HepG2 (cell line): ENCODE data around the gene TIRAP. TPM values are rescaled to one million over a fixed set of nuclear protein-coding genes. Genes with fewer than 3 reads are reported as not detected.
A peak's percentile ranks its signal among the peaks of the same experiment; 100 is the strongest.

Experiments
- CHD2 ChIP-seq: IDR thresholded peaks from 2 replicates; pipeline ENCODE4 v1.6.1; 2011; ENCODE audit warnings: low read depth, low read length, improper control_type of control experiment
- KDM1A ChIP-seq: IDR thresholded peaks from 2 replicates; pipeline ENCODE4 v1.6.1; 2016; ENCODE audit warnings: missing compliant biosample characterization
- LCORL ChIP-seq, 2 experiments: fragments of 450-650 bp in 1 of 2; sonication (generic) in 1 of 2; formaldehyde crosslinking in 1 of 2; IDR thresholded peaks; 2 replicates each; pipeline versions ENCODE4 v1.5.0 to v1.6.1; 2017 to 2020; ENCODE audit warnings: antibody characterized with exemption in 1 of 2, missing genetic modification reagents in 1 of 2
- MED13 ChIP-seq: sonication (generic); formaldehyde crosslinking; IDR thresholded peaks from 2 replicates; pipeline ENCODE4 v1.5.0; 2020; ENCODE audit warnings: missing genetic modification reagents
- NFIC ChIP-seq: IDR thresholded peaks from 2 replicates; pipeline ENCODE4 v1.6.1; 2012; ENCODE audit warnings: mild to moderate bottlenecking, low read length, inconsistent platforms
- NR2C2 ChIP-seq: sonication (generic); formaldehyde crosslinking; IDR thresholded peaks from 2 replicates; pipeline ENCODE4 v1.4.0; 2020; ENCODE audit warnings: missing genetic modification reagents, mild to moderate bottlenecking, moderate library complexity, borderline replicate concordance
- ONECUT2 ChIP-seq: sonication (generic); formaldehyde crosslinking; IDR thresholded peaks from 2 replicates; pipeline ENCODE4 v1.4.0; 2020; ENCODE audit warnings: missing genetic modification reagents
- ZFP36L2 ChIP-seq: sonication (generic); formaldehyde crosslinking; IDR thresholded peaks from 2 replicates; pipeline ENCODE4 v1.4.0; 2020; ENCODE audit warnings: missing genetic modification reagents
- ZKSCAN1 ChIP-seq: fragments of 150-350 bp; IDR thresholded peaks from 2 replicates; pipeline ENCODE4 v1.6.1; 2014; ENCODE audit warnings: low read length
- ZNF350 ChIP-seq: sonication (generic); formaldehyde crosslinking; IDR thresholded peaks from 2 replicates; pipeline ENCODE4 v1.4.0; 2020; ENCODE audit warnings: mild to moderate bottlenecking, low read depth, missing genetic modification reagents, borderline replicate concordance
- ZNF446 ChIP-seq: sonication (generic); formaldehyde crosslinking; IDR thresholded peaks from 2 replicates; pipeline ENCODE4 v1.5.0; 2020; ENCODE audit warnings: mild to moderate bottlenecking, missing genetic modification reagents
- ZNF557 ChIP-seq: sonication (generic); formaldehyde crosslinking; IDR thresholded peaks from 2 replicates; pipeline ENCODE4 v1.4.0; 2020; ENCODE audit warnings: missing genetic modification reagents
- ZNF768 ChIP-seq: sonication (generic); formaldehyde crosslinking; IDR thresholded peaks from 2 replicates; pipeline ENCODE4 v1.4.0; 2020; ENCODE audit warnings: missing genetic modification reagents
- ZNF792 ChIP-seq: IDR thresholded peaks from 2 replicates; pipeline ENCODE4 v1.6.1; 2016
- polyA plus RNA-seq, 8 experiments: library from polyadenylated mRNA; depleted of rRNA in 3 of 8; stranded (reverse) in 7 of 8; unstranded in 1 of 8; fragments of >200 nt; fragmentation: Illumina TruSeq in 4 of 8; extraction: Trizol in 4 of 8; gene quantifications; 2 replicates each; pipeline versions ENCODE4 v1.2.1 to v1.2.3, GENCODE V29; 2011 to 2016; ENCODE audit warnings: low read depth in 4 of 8, missing spikeins in 1 of 8, mixed read lengths in 1 of 8; ENCODE audit not compliant: insufficient read depth in 1 of 8
- total RNA-seq, 5 experiments: library from RNA; depleted of rRNA; stranded (reverse); fragments of >200 nt; fragmentation: Illumina TruSeq; extraction: Trizol; gene quantifications; 2 replicates each; pipeline ENCODE4 v1.2.3, GENCODE V29; 2016; ENCODE audit warnings: low read depth in 1 of 5
- TF ChIP-seq, protein P1 (sequence below): sonication (generic); formaldehyde crosslinking; IDR thresholded peaks from 2 replicates; pipeline ENCODE4 v1.9.0; 2022; ENCODE audit warnings: missing genetic modification reagents, mild to moderate bottlenecking, borderline replicate concordance
- TF ChIP-seq, protein P2 (sequence below): sonication (generic); formaldehyde crosslinking; IDR thresholded peaks from 2 replicates; pipeline ENCODE4 v1.5.0; 2020; ENCODE audit warnings: mild to moderate bottlenecking, missing genetic modification reagents
- TF ChIP-seq, protein P3 (sequence below): sonication (generic); formaldehyde crosslinking; IDR thresholded peaks from 2 replicates; pipeline ENCODE4 v1.9.0; 2022; ENCODE audit warnings: low read depth, missing genetic modification reagents

The TIRAP gene
- total and polyA plus RNA-seq, 2 of the 13 experiments (the other 11 are each of a cell fraction or from before 2014, with no cell fraction given) = 5.4 to 5.7 TPM

DNA sequence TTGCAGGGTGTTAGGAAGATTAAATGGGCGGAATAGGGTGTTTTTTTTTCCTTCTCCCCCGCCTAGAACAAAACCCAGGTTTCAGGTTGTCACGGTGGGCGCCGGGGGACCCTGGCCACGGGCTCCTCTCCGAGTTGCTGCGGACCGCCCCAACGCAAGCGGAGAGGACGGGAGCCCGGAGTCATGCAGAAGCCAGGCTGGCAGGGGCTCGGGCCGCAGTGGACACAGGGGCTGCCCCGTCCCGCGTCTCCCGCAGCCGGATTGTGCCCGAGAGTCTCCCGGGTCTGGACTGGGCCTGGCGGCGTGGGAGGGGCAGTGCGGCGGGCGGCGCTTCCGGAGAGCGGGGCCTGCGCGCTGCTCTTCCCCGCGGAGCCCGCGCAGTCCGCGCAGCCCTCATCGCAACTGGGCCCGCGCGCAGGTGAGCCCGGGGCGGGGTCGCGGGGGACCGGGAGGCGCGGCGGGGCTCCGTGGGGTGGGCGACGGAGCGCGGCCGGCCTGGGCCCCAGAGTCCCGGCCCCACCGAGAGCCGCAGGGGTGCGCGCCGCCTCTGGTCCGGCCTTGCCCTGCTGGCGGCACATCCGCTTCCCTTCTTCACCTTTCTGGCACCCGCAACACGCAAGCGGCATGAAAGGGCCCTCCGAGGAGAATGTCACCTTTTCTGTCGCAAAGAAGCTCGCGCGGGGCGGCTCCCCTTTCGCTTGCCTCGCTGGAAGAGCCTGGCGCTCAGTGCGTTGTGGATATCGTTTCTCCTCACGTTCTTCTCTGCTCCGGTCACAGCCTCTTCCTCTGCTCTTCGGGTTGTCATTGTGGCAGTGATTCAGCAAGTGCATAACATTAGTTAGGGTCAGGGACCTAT is at the start of gene TIRAP (continued):
- TF ChIP-seq, protein P1, sequence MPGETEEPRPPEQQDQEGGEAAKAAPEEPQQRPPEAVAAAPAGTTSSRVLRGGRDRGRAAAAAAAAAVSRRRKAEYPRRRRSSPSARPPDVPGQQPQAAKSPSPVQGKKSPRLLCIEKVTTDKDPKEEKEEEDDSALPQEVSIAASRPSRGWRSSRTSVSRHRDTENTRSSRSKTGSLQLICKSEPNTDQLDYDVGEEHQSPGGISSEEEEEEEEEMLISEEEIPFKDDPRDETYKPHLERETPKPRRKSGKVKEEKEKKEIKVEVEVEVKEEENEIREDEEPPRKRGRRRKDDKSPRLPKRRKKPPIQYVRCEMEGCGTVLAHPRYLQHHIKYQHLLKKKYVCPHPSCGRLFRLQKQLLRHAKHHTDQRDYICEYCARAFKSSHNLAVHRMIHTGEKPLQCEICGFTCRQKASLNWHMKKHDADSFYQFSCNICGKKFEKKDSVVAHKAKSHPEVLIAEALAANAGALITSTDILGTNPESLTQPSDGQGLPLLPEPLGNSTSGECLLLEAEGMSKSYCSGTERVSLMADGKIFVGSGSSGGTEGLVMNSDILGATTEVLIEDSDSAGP (CRISPR knock-in tag) = peak; percentile 69; the same call in 1 of the 2 replicates
- TF ChIP-seq LCORL (IDR thresholded peaks at IDR 0.05) (no peak), LCORL (CRISPR knock-in tag; IDR thresholded peaks at IDR 0.05) (no peak), NR2C2 (CRISPR knock-in tag) (no peak; the same call in 1 of the 2 replicates), NFIC (no peak), MED13 (CRISPR knock-in tag) (peak; percentile 74; the same call in 1 of the 2 replicates), ZNF768 (CRISPR knock-in tag) (no peak; the same call in 1 of the 2 replicates), ZNF446 (no peak), ONECUT2 (CRISPR knock-in tag) (no peak), ZKSCAN1 (no peak), CHD2 (no peak), ZNF792 (CRISPR knock-in tag) (peak; percentile 2; the same call in 1 of the 2 replicates), ZFP36L2 (CRISPR knock-in tag) (no peak), KDM1A (CRISPR knock-in tag) (no peak), ZNF557 (CRISPR knock-in tag) (no peak), ZNF350 (CRISPR knock-in tag) (no peak)
- TF ChIP-seq, protein P2, sequence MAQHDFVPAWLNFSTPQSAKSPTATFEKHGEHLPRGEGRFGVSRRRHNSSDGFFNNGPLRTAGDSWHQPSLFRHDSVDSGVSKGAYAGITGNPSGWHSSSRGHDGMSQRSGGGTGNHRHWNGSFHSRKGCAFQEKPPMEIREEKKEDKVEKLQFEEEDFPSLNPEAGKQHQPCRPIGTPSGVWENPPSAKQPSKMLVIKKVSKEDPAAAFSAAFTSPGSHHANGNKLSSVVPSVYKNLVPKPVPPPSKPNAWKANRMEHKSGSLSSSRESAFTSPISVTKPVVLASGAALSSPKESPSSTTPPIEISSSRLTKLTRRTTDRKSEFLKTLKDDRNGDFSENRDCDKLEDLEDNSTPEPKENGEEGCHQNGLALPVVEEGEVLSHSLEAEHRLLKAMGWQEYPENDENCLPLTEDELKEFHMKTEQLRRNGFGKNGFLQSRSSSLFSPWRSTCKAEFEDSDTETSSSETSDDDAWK = no peak
- TF ChIP-seq, protein P3, sequence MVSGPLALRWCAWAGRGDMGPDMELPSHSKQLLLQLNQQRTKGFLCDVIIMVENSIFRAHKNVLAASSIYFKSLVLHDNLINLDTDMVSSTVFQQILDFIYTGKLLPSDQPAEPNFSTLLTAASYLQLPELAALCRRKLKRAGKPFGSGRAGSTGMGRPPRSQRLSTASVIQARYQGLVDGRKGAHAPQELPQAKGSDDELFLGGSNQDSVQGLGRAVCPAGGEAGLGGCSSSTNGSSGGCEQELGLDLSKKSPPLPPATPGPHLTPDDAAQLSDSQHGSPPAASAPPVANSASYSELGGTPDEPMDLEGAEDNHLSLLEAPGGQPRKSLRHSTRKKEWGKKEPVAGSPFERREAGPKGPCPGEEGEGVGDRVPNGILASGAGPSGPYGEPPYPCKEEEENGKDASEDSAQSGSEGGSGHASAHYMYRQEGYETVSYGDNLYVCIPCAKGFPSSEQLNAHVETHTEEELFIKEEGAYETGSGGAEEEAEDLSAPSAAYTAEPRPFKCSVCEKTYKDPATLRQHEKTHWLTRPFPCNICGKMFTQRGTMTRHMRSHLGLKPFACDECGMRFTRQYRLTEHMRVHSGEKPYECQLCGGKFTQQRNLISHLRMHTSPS (CRISPR knock-in tag) = no peak
